HG03457 (cell line): Measurements from ENCODE around the gene FOXD4L1.
"Not testable (repeated sequence)": the region's sequence is repeated elsewhere in the genome, so short reads cannot be mapped to it uniquely, and the experiment has no call there.

Source experiments
- ATAC-seq: cut with Tn5 transposase; IDR thresholded peaks from one replicate; pipeline ENCODE4 v1.9.1; 2021; ENCODE audit warnings: moderate number of reproducible peaks; ENCODE audit not compliant: unreplicated experiment

The FOXD4L1 gene

GRCh38 chr2:113498365-113498764, at the start of gene FOXD4L1:
Gene FOXD4L1, plus strand, starts transcription at chr2:113498665. Its CDS starts 592 bp downstream, at chr2:113499257.
- ATAC-seq: not testable (repeated sequence)

DNA sequence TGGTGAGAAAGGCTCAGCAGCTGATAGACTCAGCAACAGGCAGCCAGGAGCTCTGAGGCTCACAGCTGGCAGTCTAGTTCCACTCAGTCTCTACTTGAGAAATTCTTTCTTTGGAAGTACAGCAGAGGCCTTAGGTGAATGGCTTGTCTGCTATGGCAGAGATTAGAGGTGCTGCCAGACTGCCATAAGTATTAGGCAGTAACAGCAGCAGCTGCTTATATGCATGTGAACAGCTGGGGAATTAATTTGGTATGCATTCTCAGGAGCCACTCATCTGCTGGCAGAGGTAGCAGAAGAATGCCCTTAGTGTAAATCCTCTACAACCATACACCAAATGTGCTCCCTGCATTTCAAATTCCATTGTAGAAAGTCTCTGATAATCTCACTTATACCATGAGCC, 32.7 kb upstream of the FOXD4L1 start:
- not testable (repeated sequence) for ATAC-seq

GRCh38 chr2:113476688-113477368, 21.6 kb upstream of the FOXD4L1 start:
- not testable (repeated sequence) for ATAC-seq

GRCh38 chr2:113496527-113496926, 1.9 kb upstream of the FOXD4L1 start:
- not testable (repeated sequence) for ATAC-seq

- ATAC-seq: not testable (repeated sequence)
These were observed 787 bp downstream of the FOXD4L1 start for GRCh38 chr2:113499019-113499885.

DNA sequence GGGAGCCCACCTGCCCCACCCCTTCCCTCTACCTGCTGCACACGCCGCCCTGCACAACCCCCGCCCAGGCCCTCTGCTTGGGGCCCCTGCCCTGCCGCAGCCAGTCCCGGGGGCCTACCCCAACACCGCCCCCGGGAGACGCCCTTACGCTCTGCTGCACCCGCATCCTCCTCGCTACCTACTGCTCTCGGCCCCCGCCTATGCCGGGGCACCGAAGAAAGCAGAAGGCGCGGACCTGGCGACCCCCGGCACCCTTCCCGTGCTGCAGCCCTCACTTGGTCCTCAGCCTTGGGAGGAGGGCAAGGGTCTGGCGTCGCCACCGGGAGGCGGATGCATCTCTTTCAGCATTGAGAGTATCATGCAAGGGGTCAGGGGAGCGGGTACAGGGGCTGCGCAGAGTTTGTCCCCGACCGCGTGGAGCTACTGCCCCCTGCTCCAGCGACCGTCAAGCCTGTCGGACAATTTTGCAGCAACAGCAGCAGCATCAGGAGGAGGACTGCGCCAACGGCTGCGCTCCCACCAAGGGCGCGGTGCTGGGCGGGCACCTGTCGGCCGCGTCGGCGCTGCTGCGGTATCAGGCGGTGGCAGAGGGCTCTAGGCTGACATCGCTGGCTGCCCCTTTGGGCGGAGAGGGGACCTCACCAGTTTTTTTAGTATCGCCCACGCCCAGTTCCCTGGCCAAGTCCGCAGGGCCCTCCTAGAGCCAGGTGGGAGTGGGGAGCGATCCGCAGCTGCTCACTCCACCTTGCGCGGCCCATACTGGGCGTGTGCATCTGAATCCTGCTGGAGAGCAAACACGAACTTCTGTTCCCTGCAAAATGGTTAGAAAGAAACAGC, 1.6 kb downstream of the FOXD4L1 start:
- not testable (repeated sequence) for ATAC-seq

DNA sequence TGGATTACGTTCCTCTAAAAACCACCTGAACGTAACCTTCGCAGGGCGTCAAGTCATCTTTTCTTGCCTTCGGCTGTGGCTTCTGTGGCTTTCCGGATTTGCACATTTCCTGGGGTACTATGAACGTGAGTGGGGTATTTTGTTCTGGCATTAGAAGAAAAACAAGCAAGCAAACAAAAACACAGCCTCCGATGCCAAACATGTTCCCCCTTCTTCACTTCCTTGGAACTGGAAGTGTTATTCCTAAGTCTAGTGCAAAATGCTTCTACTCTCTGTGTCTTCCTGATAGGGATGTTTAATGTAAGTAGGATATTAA, 2.2 kb downstream of the FOXD4L1 start:
- ATAC-seq: not testable (repeated sequence)

- not testable (repeated sequence) for ATAC-seq
These were observed 4.0 kb downstream of the FOXD4L1 start for GRCh38 chr2:113502216-113503093.

DNA sequence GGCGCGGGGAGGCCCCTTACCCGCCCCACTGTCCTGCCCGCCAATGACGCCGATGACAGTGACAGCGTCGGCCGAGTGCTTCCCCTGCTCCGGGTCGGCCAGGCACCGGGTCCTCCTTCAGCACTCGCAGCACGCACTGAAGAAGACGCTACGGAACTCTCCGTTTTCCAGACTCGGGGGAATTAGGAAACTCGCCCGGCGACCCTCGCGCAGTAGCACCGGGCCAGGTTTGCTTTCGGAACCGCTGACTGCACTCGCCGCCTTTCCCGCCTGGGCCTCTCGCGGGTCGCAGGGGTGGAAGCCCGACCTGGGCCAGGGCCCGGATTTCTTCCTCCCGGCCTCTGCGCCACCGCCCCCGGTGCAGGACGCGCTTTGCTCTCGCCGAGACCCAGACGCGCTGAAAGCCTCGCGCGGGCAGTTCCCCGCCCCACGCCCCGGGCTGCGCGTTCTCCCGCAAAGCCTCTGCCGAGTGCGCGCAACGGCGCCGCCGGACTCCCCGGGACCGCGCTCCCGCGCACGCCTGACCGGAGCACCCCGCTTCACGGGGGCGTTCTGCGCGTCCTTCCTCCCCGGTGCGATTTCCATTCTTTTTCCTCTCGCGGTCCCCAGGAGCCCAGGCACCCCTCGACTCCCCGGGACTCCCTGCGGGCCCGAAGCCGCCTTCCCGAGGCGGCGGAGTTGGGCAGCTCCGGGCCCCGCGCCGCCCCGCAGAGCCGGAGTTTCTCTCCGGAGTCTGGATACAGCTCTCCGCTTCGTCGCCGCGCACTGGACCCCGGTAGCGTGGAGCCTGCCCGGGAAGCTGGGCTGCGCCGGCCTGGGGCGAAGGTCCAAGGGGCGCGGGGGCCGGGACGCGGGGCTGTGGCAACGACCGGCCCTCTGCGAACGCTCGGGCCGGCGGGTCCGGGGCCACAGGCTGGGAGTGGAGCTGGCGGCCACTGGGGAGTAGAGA, 4.9 kb downstream of the FOXD4L1 start:
- ATAC-seq: not testable (repeated sequence)

DNA sequence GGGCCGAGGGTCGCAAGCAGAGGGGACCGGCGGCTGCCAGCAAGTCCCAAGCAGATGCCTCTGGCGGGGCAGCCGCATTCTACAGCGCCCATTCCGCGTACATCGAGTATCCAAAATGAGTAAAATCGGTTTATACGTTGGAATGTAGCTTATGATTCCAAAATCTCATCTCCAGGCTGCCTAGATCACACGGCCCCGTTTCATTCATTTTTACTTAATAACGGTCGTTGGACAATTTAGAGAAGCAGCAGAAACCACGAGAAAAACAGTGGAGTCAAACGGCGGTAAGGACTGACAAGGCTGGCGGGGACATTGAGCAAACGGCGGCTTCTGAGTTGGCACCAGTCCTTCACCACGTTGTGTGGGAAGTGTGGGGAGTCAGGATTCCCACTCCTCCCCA, 5.6 kb downstream of the FOXD4L1 start:
- not testable (repeated sequence) for ATAC-seq

- not testable (repeated sequence) for ATAC-seq
These were observed 9.1 kb downstream of the FOXD4L1 start for GRCh38 chr2:113507394-113508140.

GRCh38 chr2:113508187-113508586, 9.7 kb downstream of the FOXD4L1 start:
- ATAC-seq: not testable (repeated sequence)

- not testable (repeated sequence) for ATAC-seq
These were observed 12.4 kb downstream of the FOXD4L1 start for GRCh38 chr2:113510913-113511312.

DNA sequence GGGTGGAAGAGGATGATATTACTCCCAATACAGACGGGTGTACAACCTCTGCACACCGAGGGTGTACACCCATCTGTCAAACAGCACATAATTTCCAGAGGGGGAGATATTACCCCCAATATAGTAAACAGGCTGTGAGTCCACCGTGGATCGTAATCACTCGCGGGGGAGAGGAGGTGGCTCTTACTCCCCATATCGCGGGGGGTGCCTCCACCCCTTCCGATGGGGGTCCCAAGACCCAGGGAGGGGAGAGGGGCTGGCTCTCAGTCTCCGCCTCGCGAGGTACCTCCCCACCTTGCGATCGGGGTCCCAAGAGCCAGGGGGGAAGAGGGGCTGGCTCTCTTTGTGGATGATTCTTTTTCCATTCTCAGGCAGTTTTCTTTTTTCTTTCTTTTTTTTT, 13.4 kb downstream of the FOXD4L1 start:
- not testable (repeated sequence) for ATAC-seq

GRCh38 chr2:113515457-113515856, 17.0 kb downstream of the FOXD4L1 start:
- not testable (repeated sequence) for ATAC-seq

GRCh38 chr2:113515995-113516394, 17.5 kb downstream of the FOXD4L1 start:
- ATAC-seq: not testable (repeated sequence)

- not testable (repeated sequence) for ATAC-seq
These were observed 18.6 kb downstream of the FOXD4L1 start for GRCh38 chr2:113517025-113517424.

DNA sequence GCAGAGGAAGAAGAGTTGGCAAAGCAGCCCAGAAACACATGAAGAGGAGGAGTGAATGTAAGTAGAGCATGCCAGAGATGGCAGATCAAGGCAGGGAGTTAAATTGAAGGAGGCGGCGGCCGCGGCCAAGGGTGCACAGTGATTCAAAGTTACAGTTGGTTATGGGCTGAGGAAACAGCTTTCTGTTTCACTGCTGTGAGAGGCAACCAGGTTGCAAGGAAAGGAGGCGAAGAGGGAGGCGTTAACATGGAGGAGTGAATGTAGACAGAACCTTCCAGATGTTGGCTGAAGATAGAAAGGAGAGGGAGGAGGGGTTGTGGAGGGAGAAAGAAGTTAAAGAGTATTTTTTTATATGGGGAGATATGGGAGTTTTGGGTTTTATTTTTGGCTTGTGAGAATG, 22.4 kb downstream of the FOXD4L1 start:
- ATAC-seq: not testable (repeated sequence)
